Mesenchymal stem cell (in vitro differentiated cells and primary cell): Measurements from ENCODE around the gene CFAP100.

Source experiments
- DNase-seq: peaks from one replicate; pipeline ENCODE4 v3.0.0-alpha.2; 2013
- H2AFZ ChIP-seq: one replicate; pipeline ENCODE4 v1.6.1; 2013; ENCODE audit warnings: low read depth, mild to moderate bottlenecking, control low read depth, inconsistent platforms, low read length, moderate library complexity
- H2AK5ac ChIP-seq: 2 replicates; pipeline ENCODE4 v1.6.1; 2013; ENCODE audit warnings: low read length, moderate library complexity, mild to moderate bottlenecking, inconsistent platforms; ENCODE audit not compliant: severe bottlenecking
- H2BK120ac ChIP-seq: one replicate; pipeline ENCODE4 v1.6.1; 2013; ENCODE audit warnings: low read depth, mild to moderate bottlenecking, inconsistent platforms, low read length, moderate library complexity
- H2BK12ac ChIP-seq, 2 experiments: one replicate each; pipeline ENCODE4 v1.6.1; 2013; ENCODE audit warnings: inconsistent platforms in 2 of 2, low read length in 2 of 2, mild to moderate bottlenecking in 2 of 2, moderate library complexity in 2 of 2, control low read depth in 1 of 2
- H2BK15ac ChIP-seq: one replicate; pipeline ENCODE4 v1.6.1; 2013; ENCODE audit warnings: mild to moderate bottlenecking, low read depth, inconsistent platforms; ENCODE audit not compliant: poor library complexity, severe bottlenecking
- H2BK5ac ChIP-seq: 2 replicates; pipeline ENCODE4 v1.6.1; 2013; ENCODE audit warnings: low read depth, mild to moderate bottlenecking, low read length, control low read depth, inconsistent platforms; ENCODE audit not compliant: poor library complexity, severe bottlenecking
- H3K14ac ChIP-seq, 2 experiments: one replicate each; pipeline ENCODE4 v1.6.1; 2013; ENCODE audit warnings: inconsistent platforms in 2 of 2, low read length in 2 of 2, control low read depth in 1 of 2, mild to moderate bottlenecking in 1 of 2, moderate library complexity in 1 of 2
- H3K18ac ChIP-seq, 2 experiments: one replicate each; pipeline ENCODE4 v1.6.1; 2013; ENCODE audit warnings: inconsistent platforms in 2 of 2, low read length in 2 of 2, control low read depth in 1 of 2, low read depth in 1 of 2, mild to moderate bottlenecking in 1 of 2
- H3K23ac ChIP-seq, 2 experiments: one replicate each; pipeline ENCODE4 v1.6.1; 2013; ENCODE audit warnings: inconsistent platforms in 2 of 2, low read length in 2 of 2, mild to moderate bottlenecking in 2 of 2, moderate library complexity in 2 of 2, control low read depth in 1 of 2
- H3K27ac ChIP-seq: 2 replicates; pipeline ENCODE4 v1.5.1; 2013; ENCODE audit warnings: mild to moderate bottlenecking, moderate library complexity, low read length, control low read depth, inconsistent platforms; ENCODE audit not compliant: poor library complexity, severe bottlenecking
- H3K27me3 ChIP-seq, 2 experiments: 2 replicates each; pipeline versions ENCODE4 v1.6.1 to v1.7.0; 2013; ENCODE audit warnings: low read length in 2 of 2, mild to moderate bottlenecking in 2 of 2, moderate library complexity in 2 of 2, control low read depth in 1 of 2, inconsistent platforms in 1 of 2; ENCODE audit not compliant: control insufficient read depth in 1 of 2, insufficient read depth in 1 of 2
- H3K36me3 ChIP-seq, 2 experiments: 2 replicates each; pipeline versions ENCODE4 v1.6.1 to v1.7.0; 2013; ENCODE audit warnings: low read length in 2 of 2, control low read depth in 1 of 2, inconsistent platforms in 1 of 2, low read depth in 1 of 2, mild to moderate bottlenecking in 1 of 2; ENCODE audit not compliant: insufficient read depth in 2 of 2, control insufficient read depth in 1 of 2
- H3K4ac ChIP-seq, 2 experiments: one replicate each; pipeline ENCODE4 v1.6.1; 2013; ENCODE audit warnings: inconsistent platforms in 2 of 2, low read length in 2 of 2, mild to moderate bottlenecking in 2 of 2, moderate library complexity in 2 of 2, control low read depth in 1 of 2, low read depth in 1 of 2
- H3K4me1 ChIP-seq: 2 replicates; pipeline ENCODE4 v1.6.1; 2013; ENCODE audit warnings: low read depth, low read length, control low read depth; ENCODE audit not compliant: control insufficient read depth, insufficient read depth
- H3K4me2 ChIP-seq: 2 replicates; pipeline ENCODE4 v1.6.1; 2013; ENCODE audit warnings: low read length, mild to moderate bottlenecking, inconsistent platforms; ENCODE audit not compliant: poor library complexity, severe bottlenecking
- H3K4me3 ChIP-seq, 2 experiments: 2 replicates each; pipeline versions ENCODE4 v1.5.1 to v1.7.0; 2013; ENCODE audit warnings: low read length in 2 of 2, mild to moderate bottlenecking in 2 of 2, control low read depth in 1 of 2, low read depth in 1 of 2; ENCODE audit not compliant: insufficient read depth in 1 of 2
- H3K79me1 ChIP-seq: replicated peaks from 2 replicates; pipeline ENCODE4 v1.6.1; 2013; ENCODE audit warnings: mild to moderate bottlenecking, control low read depth, low read length, inconsistent platforms; ENCODE audit not compliant: poor library complexity, severe bottlenecking
- H3K9ac ChIP-seq: 2 replicates; pipeline ENCODE4 v1.7.0; 2013; ENCODE audit warnings: mild to moderate bottlenecking, low read length, moderate library complexity
- H3K9me3 ChIP-seq: 2 replicates; pipeline ENCODE4 v1.7.0; 2013; ENCODE audit warnings: mild to moderate bottlenecking, low read length; ENCODE audit not compliant: control insufficient read depth
- H4K8ac ChIP-seq: one replicate; pipeline ENCODE4 v1.6.1; 2013; ENCODE audit warnings: inconsistent platforms, mild to moderate bottlenecking, low read length, moderate library complexity
- H4K91ac ChIP-seq: one replicate; pipeline ENCODE4 v1.6.1; 2013; ENCODE audit warnings: mild to moderate bottlenecking, low read length, inconsistent platforms
- WGBS: methylation state at CpG from one replicate; pipeline ENCODE4 v1.1.7; 2013; ENCODE audit warnings: mixed read lengths; 5-methylcytosine and 5-hydroxymethylcytosine counted together

The CFAP100 gene

GRCh38 chr3:126441256-126441880, 46.7 kb downstream of the CFAP100 start:
- no peak overlapping the region for H4K91ac ChIP-seq
- H3K27me3 ChIP-seq = no peaks in the 10 kb centered on the region
- H2AK5ac ChIP-seq = no peak overlapping the region
- no peak overlapping the region for H3K4me3 ChIP-seq
- H3K79me1 ChIP-seq = peaks cover 4% of the 10 kb centered on the region
- H3K9me3 ChIP-seq = no peaks in the 10 kb centered on the region
- H3K4me2 ChIP-seq = no peak overlapping the region
- no peak overlapping the region for H4K8ac ChIP-seq
- 91% methylated on average over 20 of the region's 20 CpGs for WGBS
- peak overlapping the region in 1 of 2 experiments; percentile 42 for H3K18ac ChIP-seq
- H2AFZ ChIP-seq = no peak overlapping the region
- H2BK120ac ChIP-seq = no peak overlapping the region
- peaks cover 12% of the 10 kb centered on the region for H3K4me1 ChIP-seq
- no peak overlapping the region for H2BK12ac ChIP-seq
- H3K14ac ChIP-seq = peak overlapping the region in 1 of 2 experiments; percentile 61
- H3K9ac ChIP-seq = no peak overlapping the region
- H3K23ac ChIP-seq = no peak overlapping the region
- H3K27ac ChIP-seq = no peak overlapping the region
- no peak overlapping the region for H3K4ac ChIP-seq
- DNase-seq = no peak
- no peak overlapping the region for H2BK15ac ChIP-seq
- H3K36me3 ChIP-seq = peaks cover 36 to 40% of the 10 kb centered on the region in 2 experiments
- no peak overlapping the region for H2BK5ac ChIP-seq

- H2BK12ac ChIP-seq = no peak overlapping the region
- H2BK5ac ChIP-seq = no peak overlapping the region
- no peak overlapping the region for H2AFZ ChIP-seq
- no peaks in the 10 kb centered on the region for H3K27me3 ChIP-seq
- H2AK5ac ChIP-seq = no peak overlapping the region
- no peak overlapping the region for H4K8ac ChIP-seq
- H4K91ac ChIP-seq = no peak overlapping the region
- H2BK120ac ChIP-seq = no peak overlapping the region
- peaks cover 4% of the 10 kb centered on the region for H3K79me1 ChIP-seq
- no peak overlapping the region for H3K4me3 ChIP-seq
- no peak overlapping the region for H3K27ac ChIP-seq
- H3K14ac ChIP-seq = no peak overlapping the region
- H3K9me3 ChIP-seq = no peaks in the 10 kb centered on the region
- H2BK15ac ChIP-seq = no peak overlapping the region
- no peak overlapping the region for H3K18ac ChIP-seq
- no peak overlapping the region for H3K9ac ChIP-seq
- H3K23ac ChIP-seq = no peak overlapping the region
- H3K36me3 ChIP-seq = peaks cover 31 to 34% of the 10 kb centered on the region in 2 experiments
- DNase-seq = no peak
- H3K4me2 ChIP-seq = no peak overlapping the region
- H3K4ac ChIP-seq = no peak overlapping the region
- WGBS = 97% methylated on average over 11 of the region's 13 CpGs
- H3K4me1 ChIP-seq = peaks cover 15% of the 10 kb centered on the region
Measured at GRCh38 chr3:126442094-126442855, 47.6 kb downstream of the CFAP100 start.

GRCh38 chr3:126442856-126443242, 48.1 kb downstream of the CFAP100 start:
- Histone ChIP-seq H3K18ac (no peak overlapping the region), H2BK5ac (no peak overlapping the region), H3K23ac (no peak overlapping the region), H2BK120ac (no peak overlapping the region), H3K4me1 (peaks cover 15% of the 10 kb centered on the region), H2BK15ac (no peak overlapping the region), H2AFZ (no peak overlapping the region), H3K4me2 (no peak overlapping the region), H3K27me3 (no peaks in the 10 kb centered on the region), H2AK5ac (no peak overlapping the region), H3K9me3 (no peaks in the 10 kb centered on the region), H3K27ac (no peak overlapping the region), H3K36me3 (peaks cover 30 to 34% of the 10 kb centered on the region in 2 experiments), H3K79me1 (peaks cover 4% of the 10 kb centered on the region), H3K9ac (no peak overlapping the region), H4K91ac (no peak overlapping the region), H2BK12ac (no peak overlapping the region), H3K4ac (no peak overlapping the region), H4K8ac (no peak overlapping the region), H3K14ac (no peak overlapping the region), H3K4me3 (no peak overlapping the region)
- WGBS = 80% methylated on average over 3 of the region's 3 CpGs
- no peak for DNase-seq

- Histone ChIP-seq H3K14ac (no peak overlapping the region), H2BK12ac (no peak overlapping the region), H2BK120ac (no peak overlapping the region), H4K8ac (peak overlapping the region; percentile 45), H3K4me3 (no peak overlapping the region), H3K36me3 (peaks cover 38 to 39% of the 10 kb centered on the region in 2 experiments), H3K27me3 (no peaks in the 10 kb centered on the region), H2AK5ac (no peak overlapping the region), H3K4me2 (peak overlapping the region; percentile 14), H3K9ac (no peak overlapping the region), H2BK15ac (no peak overlapping the region), H2AFZ (no peak overlapping the region), H2BK5ac (no peak overlapping the region), H3K27ac (no peak overlapping the region), H3K9me3 (no peaks in the 10 kb centered on the region), H3K79me1 (peaks cover 14% of the 10 kb centered on the region), H4K91ac (no peak overlapping the region), H3K23ac (no peak overlapping the region), H3K4ac (no peak overlapping the region), H3K4me1 (peaks cover 19% of the 10 kb centered on the region), H3K18ac (no peak overlapping the region)
- DNase-seq = no peak
- WGBS = 87% methylated on average over 5 of the region's 5 CpGs
Measured at GRCh38 chr3:126445506-126445905, 50.8 kb downstream of the CFAP100 start.
